ENCODE data around the gene SHBG.

DNA sequence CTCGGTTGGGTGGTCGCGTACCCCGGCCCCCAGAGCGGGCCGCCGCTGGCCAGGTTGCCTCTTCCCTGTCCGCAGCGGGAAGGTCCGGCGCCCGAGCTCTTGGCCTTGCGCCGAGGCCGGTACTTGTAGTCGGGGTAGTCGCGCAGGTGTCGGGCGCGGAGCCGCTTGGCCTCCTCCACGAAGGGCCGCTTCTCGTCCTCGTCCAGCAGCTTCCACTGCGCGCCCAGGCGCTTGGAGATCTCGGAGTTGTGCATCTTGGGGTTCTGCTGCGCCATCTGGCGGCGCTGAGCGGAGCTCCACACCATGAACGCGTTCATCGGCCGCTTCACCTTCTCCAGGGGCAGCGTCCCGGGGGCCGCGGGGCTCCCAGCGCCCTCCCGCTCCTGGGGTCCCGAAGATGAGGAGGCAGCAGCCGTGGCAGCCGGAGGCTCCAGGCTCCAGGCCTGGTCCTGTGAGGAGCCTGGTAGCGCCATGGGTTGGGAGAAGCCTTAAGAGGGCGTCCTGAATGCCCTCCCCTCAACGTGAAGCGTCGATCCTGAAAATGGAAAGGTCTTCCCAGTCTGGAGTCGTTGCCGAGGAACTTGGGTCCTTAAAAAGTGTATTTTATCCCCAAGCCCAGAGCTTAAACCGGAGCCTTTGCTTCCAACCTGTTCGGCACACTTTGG, 40.6 kb upstream of the SHBG start:
- TF ChIP-seq, protein P1, sequence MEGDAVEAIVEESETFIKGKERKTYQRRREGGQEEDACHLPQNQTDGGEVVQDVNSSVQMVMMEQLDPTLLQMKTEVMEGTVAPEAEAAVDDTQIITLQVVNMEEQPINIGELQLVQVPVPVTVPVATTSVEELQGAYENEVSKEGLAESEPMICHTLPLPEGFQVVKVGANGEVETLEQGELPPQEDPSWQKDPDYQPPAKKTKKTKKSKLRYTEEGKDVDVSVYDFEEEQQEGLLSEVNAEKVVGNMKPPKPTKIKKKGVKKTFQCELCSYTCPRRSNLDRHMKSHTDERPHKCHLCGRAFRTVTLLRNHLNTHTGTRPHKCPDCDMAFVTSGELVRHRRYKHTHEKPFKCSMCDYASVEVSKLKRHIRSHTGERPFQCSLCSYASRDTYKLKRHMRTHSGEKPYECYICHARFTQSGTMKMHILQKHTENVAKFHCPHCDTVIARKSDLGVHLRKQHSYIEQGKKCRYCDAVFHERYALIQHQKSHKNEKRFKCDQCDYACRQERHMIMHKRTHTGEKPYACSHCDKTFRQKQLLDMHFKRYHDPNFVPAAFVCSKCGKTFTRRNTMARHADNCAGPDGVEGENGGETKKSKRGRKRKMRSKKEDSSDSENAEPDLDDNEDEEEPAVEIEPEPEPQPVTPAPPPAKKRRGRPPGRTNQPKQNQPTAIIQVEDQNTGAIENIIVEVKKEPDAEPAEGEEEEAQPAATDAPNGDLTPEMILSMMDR (IDR thresholded peaks at IDR 0.05) = peak; percentile 87 to 94 (median 93)
- TF ChIP-seq POLR2AphosphoS5 (IDR thresholded peaks at IDR 0.05) (peak in 1 of 2 donors; percentile 25), POLR2A (IDR thresholded peaks at IDR 0.05) (no peak)

Measured in upper lobe of left lung (tissue), 4 donors.